CD14-positive monocyte (primary cell): ENCODE measurements around the gene ABO. TPM values are rescaled to one million over a fixed set of nuclear protein-coding genes. Genes with fewer than 3 reads are reported as not detected.

Experiments
- DNase-seq, 3 donors: peaks; one replicate each; pipeline ENCODE4 v3.0.0-alpha.2; 2011 to 2022
- H2AFZ ChIP-seq: 2 replicates; pipeline ENCODE4 v1.6.0; 2012; ENCODE audit warnings: mild to moderate bottlenecking, low read depth, low read length, inconsistent platforms; ENCODE audit not compliant: insufficient read depth, poor library complexity, severe bottlenecking
- H3K27ac ChIP-seq, 2 donors: 1 replicate in 1 of 2; 2 replicates in 1 of 2; pipeline ENCODE4 v1.5.1; 2012 to 2013; ENCODE audit warnings: low read length in 2 of 2, control low read depth in 1 of 2, inconsistent platforms in 1 of 2, low read depth in 1 of 2, mild to moderate bottlenecking in 1 of 2
- H3K27me3 ChIP-seq, 2 donors: one replicate each; pipeline versions ENCODE4 v1.6.0 to v1.6.1; 2011 to 2013; ENCODE audit warnings: low read length in 2 of 2; ENCODE audit not compliant: control insufficient read depth in 2 of 2, insufficient read depth in 2 of 2
- H3K36me3 ChIP-seq, 2 donors: replicated peaks in 1 of 2; 1 replicate in 1 of 2; 2 replicates in 1 of 2; pipeline versions ENCODE4 v1.5.1 to v1.6.1; 2012 to 2013; ENCODE audit warnings: low read length in 2 of 2, control low read depth in 1 of 2, inconsistent platforms in 1 of 2, mild to moderate bottlenecking in 1 of 2; ENCODE audit not compliant: insufficient read depth in 2 of 2, control insufficient read depth in 1 of 2
- H3K4me1 ChIP-seq, 2 donors: 1 replicate in 1 of 2; 2 replicates in 1 of 2; pipeline versions ENCODE4 v1.5.1 to v1.6.1; 2012 to 2013; ENCODE audit warnings: low read length in 2 of 2, control low read depth in 1 of 2, inconsistent platforms in 1 of 2, mild to moderate bottlenecking in 1 of 2, moderate library complexity in 1 of 2; ENCODE audit not compliant: insufficient read depth in 2 of 2, control insufficient read depth in 1 of 2
- H3K4me2 ChIP-seq: replicated peaks from 2 replicates; pipeline ENCODE3; 2012; ENCODE audit warnings: low read length, moderate library complexity, mild to moderate bottlenecking; ENCODE audit not compliant: poor library complexity, severe bottlenecking; ENCODE audit errors: extremely low read depth
- H3K4me3 ChIP-seq, 3 experiments: fragments of 200-600 bp in 1 of 3; sonication (generic) in 1 of 3; replicated peaks in 1 of 3; 1 replicate in 2 of 3; 2 replicates in 1 of 3; pipeline ENCODE4 v1.5.1; 2011 to 2013; ENCODE audit warnings: low read length in 3 of 3, mild to moderate bottlenecking in 3 of 3, control low read depth in 2 of 3, low read depth in 2 of 3, inconsistent platforms in 1 of 3, moderate library complexity in 1 of 3
- H3K79me2 ChIP-seq: 2 replicates; pipeline ENCODE4 v1.6.0; 2012; ENCODE audit warnings: mild to moderate bottlenecking, control low read depth, inconsistent platforms, low read length, moderate library complexity; ENCODE audit not compliant: insufficient read depth
- H3K9ac ChIP-seq: 2 replicates; pipeline ENCODE4 v1.6.0; 2017; ENCODE audit warnings: low read length, mild to moderate bottlenecking; ENCODE audit not compliant: insufficient read depth, poor library complexity, severe bottlenecking
- H3K9me3 ChIP-seq, 2 donors: replicated peaks in 1 of 2; 1 replicate in 1 of 2; 2 replicates in 1 of 2; pipeline versions ENCODE4 v1.5.1 to v1.6.1; 2012 to 2013; ENCODE audit warnings: low read length in 2 of 2, control low read depth in 1 of 2; ENCODE audit not compliant: control insufficient read depth in 1 of 2, insufficient read depth in 1 of 2
- H4K20me1 ChIP-seq: 2 replicates; pipeline ENCODE4 v1.6.0; 2012; ENCODE audit warnings: mild to moderate bottlenecking, low read length, control low read depth, moderate library complexity; ENCODE audit not compliant: insufficient read depth
- H3K27ac Mint-ChIP-seq, 7 donors: one replicate each; pipeline ENCODE4 v1.8.0; 2020; ENCODE audit warnings: mild to moderate bottlenecking in 7 of 7, mixed read lengths in 7 of 7, moderate library complexity in 6 of 7, inconsistent platforms in 2 of 7
- H3K27me3 Mint-ChIP-seq, 3 donors: one replicate each; pipeline ENCODE4 v1.8.0; 2021 to 2022; ENCODE audit warnings: low read depth in 3 of 3, mild to moderate bottlenecking in 3 of 3, mixed read lengths in 3 of 3, moderate library complexity in 3 of 3, inconsistent platforms in 1 of 3
- H3K36me3 Mint-ChIP-seq, 2 donors: one replicate each; pipeline ENCODE4 v1.8.0; 2020; ENCODE audit warnings: mixed read lengths in 2 of 2, inconsistent platforms in 1 of 2, mild to moderate bottlenecking in 1 of 2
- H3K4me1 Mint-ChIP-seq: one replicate; pipeline ENCODE4 v1.8.0; 2020; ENCODE audit warnings: mild to moderate bottlenecking, mixed read lengths
- H3K4me3 Mint-ChIP-seq, 2 donors: one replicate each; pipeline ENCODE4 v1.8.0; 2020; ENCODE audit warnings: mild to moderate bottlenecking in 2 of 2, mixed read lengths in 2 of 2, moderate library complexity in 1 of 2
- H3K9me3 Mint-ChIP-seq, 7 donors: one replicate each; pipeline ENCODE4 v1.8.0; 2020 to 2022; ENCODE audit warnings: mixed read lengths in 7 of 7, mild to moderate bottlenecking in 6 of 7, moderate library complexity in 6 of 7, inconsistent platforms in 2 of 7
- WGBS: methylation state at CpG from one replicate; pipeline ENCODE4 v1.1.5; 2013; ENCODE audit warnings: missing lambda C conversion rate; ENCODE audit not compliant: insufficient coverage; 5-methylcytosine and 5-hydroxymethylcytosine counted together
- intact Hi-C, 2 donors: fragments of 100-400 bp; cut with micrococcal nuclease; formaldehyde crosslinking; loops; one replicate each; pipeline versions ENCODE4 v1.15.0 to v1.15.1; 2023
- polyA plus RNA-seq, 3 donors: library from polyadenylated mRNA; depleted of rRNA in 1 of 3; unstranded in 2 of 3; stranded (reverse) in 1 of 3; fragments of 300-500 nt in 2 of 3; fragments of >200 nt in 1 of 3; fragmentation: Illumina TruSeq in 2 of 3; gene quantifications; 1 replicate in 2 of 3; 2 replicates in 1 of 3; pipeline ENCODE4 v1.2.3, GENCODE V29; 2012 to 2021
- TF ChIP-seq, protein P1 (sequence below): fragments of 200-600 bp; IDR thresholded peaks from one replicate; pipeline ENCODE4 v1.8.0; 2022; ENCODE audit warnings: antibody characterized with exemption, mild to moderate bottlenecking

The ABO gene
- polyA plus RNA-seq, 3 donors, result 0.50 to 2.1 TPM; not detected in 1

DNA sequence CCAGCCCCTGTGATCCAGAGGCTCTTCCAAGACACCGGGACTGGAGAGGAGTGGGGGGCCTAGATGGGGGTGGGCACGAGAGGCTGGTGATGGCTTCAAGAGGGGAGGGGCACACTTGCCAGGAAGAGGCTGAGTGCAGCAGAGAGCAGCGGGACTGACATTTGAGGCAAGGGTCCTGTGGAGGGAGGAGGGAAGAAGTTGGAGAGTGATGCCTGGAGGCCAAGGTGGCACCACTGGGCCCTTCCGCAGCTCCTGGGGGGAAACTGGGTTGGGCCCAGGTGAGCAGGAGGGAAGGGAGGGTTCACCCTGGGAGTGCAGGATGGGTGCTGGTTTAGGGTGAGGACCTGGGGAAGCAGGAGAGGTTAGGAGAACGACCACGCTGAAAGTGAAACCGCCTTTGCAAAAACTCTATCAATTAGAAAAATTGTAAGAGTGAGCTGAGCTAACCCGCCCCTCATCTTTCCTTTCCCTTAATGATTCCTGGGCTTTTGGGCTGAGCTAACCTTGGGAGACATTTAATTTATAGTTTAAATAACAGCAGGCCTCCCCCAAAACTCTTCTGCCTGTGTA lies 26.2 kb downstream of the ABO start:
- H3K36me3 Mint-ChIP-seq, result no peaks in the 10 kb centered on the region
- Histone ChIP-seq H3K4me2 (no peak overlapping the region), H4K20me1 (no peaks in the 10 kb centered on the region), H3K4me1 (peaks cover 0 to 13% of the 10 kb centered on the region in 2 donors), H3K36me3 (no peaks in the 10 kb centered on the region), H3K4me3 (no peak overlapping the region), H3K9me3 (no peaks in the 10 kb centered on the region), H3K27me3 (peaks cover 0 to 3% of the 10 kb centered on the region in 2 donors), H2AFZ (no peak overlapping the region), H3K9ac (no peak overlapping the region), H3K79me2 (no peaks in the 10 kb centered on the region), H3K27ac (no peak overlapping the region)
- no peak for DNase-seq
- no peaks in the 10 kb centered on the region for H3K4me1 Mint-ChIP-seq
- TF ChIP-seq, protein P1, sequence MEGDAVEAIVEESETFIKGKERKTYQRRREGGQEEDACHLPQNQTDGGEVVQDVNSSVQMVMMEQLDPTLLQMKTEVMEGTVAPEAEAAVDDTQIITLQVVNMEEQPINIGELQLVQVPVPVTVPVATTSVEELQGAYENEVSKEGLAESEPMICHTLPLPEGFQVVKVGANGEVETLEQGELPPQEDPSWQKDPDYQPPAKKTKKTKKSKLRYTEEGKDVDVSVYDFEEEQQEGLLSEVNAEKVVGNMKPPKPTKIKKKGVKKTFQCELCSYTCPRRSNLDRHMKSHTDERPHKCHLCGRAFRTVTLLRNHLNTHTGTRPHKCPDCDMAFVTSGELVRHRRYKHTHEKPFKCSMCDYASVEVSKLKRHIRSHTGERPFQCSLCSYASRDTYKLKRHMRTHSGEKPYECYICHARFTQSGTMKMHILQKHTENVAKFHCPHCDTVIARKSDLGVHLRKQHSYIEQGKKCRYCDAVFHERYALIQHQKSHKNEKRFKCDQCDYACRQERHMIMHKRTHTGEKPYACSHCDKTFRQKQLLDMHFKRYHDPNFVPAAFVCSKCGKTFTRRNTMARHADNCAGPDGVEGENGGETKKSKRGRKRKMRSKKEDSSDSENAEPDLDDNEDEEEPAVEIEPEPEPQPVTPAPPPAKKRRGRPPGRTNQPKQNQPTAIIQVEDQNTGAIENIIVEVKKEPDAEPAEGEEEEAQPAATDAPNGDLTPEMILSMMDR, result no peak
- no peak overlapping the region for H3K4me3 Mint-ChIP-seq
- no peak overlapping the region for H3K27ac Mint-ChIP-seq
- WGBS, result 94% methylated on average over 4 of the region's 8 CpGs
- H3K27me3 Mint-ChIP-seq, result peaks cover 2 to 3% (median 3%) of the 10 kb centered on the region in 3 donors
- intact Hi-C loops, result no loop called here
- peaks cover 0 to 1% (median 0%) of the 10 kb centered on the region in 7 donors for H3K9me3 Mint-ChIP-seq

DNA sequence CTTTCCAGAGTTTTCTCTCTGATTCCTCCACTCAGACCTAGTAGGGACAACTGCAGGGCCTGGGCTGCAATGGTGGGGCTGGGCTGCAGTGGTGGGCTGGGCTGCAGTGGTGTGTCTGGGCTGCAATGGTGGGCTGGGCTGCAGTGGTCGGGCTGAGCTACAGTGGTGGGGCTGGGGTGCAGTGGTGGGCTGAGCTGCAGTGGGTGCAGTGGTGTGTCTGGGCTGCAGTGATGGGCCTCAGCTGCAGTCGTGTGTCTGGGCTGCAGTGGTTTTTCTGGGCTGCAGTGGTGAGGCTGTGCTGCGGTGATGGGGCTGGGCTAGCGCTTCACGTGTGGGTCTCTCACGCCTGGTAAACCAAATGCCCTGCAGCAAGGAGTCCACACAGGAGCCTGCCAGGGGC lies 27.4 kb downstream of the ABO start:
- WGBS, result 90% methylated on average over 5 of the region's 6 CpGs

More for the DNA sequence above, 27.4 kb downstream of the ABO start:
- peaks cover 2 to 7% (median 3%) of the 10 kb centered on the region in 3 donors for H3K27me3 Mint-ChIP-seq
- Histone ChIP-seq H3K4me3 (no peak overlapping the region), H3K9me3 (no peaks in the 10 kb centered on the region), H4K20me1 (no peaks in the 10 kb centered on the region), H3K36me3 (no peaks in the 10 kb centered on the region), H3K4me2 (no peak overlapping the region), H3K79me2 (no peaks in the 10 kb centered on the region), H3K27ac (no peak overlapping the region), H3K27me3 (peaks cover 0 to 3% of the 10 kb centered on the region in 2 donors), H3K9ac (no peak overlapping the region), H2AFZ (no peak overlapping the region), H3K4me1 (peaks cover 0 to 11% of the 10 kb centered on the region in 2 donors)
- H3K27ac Mint-ChIP-seq, result no peak overlapping the region
- H3K4me3 Mint-ChIP-seq, result no peak overlapping the region
- intact Hi-C loops, result no loop called here
- no peak for DNase-seq
- H3K4me1 Mint-ChIP-seq, result no peaks in the 10 kb centered on the region
- no peaks in the 10 kb centered on the region for H3K9me3 Mint-ChIP-seq
- TF ChIP-seq, protein P1, result no peak
- H3K36me3 Mint-ChIP-seq, result no peaks in the 10 kb centered on the region
